NCI-H524 (cell line): Measurements from ENCODE around the gene UBR3.
"Not testable (repeated sequence)": the region's sequence is repeated elsewhere in the genome, so short reads cannot be mapped to it uniquely, and the experiment has no call there.

Source experiments
- DNase-seq, 2 experiments: peaks; one replicate each; lab custom pipeline; 2025; lab: John Stamatoyannopoulos, UW

The UBR3 gene

DNA sequence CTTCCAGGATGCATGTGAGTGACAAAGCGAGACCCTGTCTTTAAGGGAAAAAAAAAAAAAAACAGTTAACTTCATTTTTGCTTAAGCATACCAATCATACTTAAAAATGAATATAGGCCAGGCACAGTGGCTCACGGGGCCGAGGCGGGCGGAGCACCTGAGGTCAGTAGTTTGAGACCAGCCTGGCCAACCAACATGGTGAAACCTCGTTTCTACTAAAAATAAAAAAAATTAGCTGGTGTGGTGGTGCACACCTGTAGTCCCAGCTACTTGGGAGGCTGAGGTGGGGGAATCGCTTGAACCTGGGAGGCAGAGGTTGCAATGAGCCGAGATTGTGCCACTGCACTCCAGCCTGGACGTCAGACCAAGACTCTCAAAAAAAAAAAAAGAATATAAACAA lies 44.1 kb downstream of the UBR3 start:
- DNase-seq: not testable (repeated sequence)

DNA sequence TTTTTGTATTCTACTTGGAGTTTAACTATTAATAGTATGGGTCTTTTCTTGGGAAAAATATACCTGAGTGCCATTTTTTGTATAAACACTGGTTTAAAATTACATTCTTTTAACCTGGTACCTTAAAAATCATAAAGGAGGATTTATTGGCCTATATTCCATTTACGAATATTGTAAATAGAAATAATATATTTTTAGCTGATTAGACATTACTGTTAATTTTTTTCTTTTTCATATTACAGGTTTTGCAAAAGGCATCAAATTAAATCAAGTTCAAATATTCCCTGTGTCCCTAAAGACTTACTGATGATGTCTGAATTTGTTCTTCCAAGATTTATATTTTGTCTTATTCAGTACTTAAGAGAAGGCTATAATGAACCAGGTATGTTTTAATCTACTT lies 44.7 kb downstream of the UBR3 start:
- DNase-seq: no peak

DNA sequence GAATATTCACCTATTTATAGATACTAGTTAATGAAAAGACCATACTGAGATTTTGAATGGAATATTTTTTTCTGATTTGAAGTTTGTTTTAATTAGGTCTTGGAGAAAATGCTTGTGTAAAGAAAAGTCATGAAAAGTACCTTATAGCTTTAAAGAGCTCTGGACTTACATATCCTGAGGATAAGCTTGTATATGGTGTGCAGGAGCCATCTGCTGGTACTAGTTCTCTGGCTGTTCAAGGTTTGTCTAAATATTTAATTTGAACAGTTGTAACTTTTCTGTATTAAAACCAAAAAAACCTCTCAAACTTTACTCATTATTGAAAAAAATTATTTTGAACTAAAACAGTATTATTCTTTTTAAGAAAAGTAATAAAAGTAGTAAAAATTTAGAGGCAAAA lies 50.1 kb downstream of the UBR3 start:
- peak in 1 of 2 experiments; percentile 13 for DNase-seq

DNA sequence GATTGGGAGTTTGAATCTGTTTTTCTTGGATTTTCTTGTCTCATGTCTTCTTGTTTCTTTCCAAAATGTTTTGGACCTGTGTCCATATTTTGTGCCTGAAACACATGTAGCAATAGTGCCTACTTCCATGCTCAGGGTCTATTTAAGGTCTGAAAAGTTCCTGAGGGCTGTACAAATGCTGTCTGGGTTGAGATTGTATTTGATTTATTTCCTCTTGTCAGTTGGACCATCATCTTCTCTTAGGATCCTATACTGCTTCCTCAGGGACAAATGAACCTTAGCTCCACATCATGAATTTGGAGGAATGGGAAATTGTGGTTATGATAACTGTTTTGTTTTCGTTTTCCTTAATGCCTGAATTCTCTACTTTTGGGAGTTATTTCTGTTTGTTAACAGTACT lies 59.9 kb downstream of the UBR3 start:
- no peak for DNase-seq

DNA sequence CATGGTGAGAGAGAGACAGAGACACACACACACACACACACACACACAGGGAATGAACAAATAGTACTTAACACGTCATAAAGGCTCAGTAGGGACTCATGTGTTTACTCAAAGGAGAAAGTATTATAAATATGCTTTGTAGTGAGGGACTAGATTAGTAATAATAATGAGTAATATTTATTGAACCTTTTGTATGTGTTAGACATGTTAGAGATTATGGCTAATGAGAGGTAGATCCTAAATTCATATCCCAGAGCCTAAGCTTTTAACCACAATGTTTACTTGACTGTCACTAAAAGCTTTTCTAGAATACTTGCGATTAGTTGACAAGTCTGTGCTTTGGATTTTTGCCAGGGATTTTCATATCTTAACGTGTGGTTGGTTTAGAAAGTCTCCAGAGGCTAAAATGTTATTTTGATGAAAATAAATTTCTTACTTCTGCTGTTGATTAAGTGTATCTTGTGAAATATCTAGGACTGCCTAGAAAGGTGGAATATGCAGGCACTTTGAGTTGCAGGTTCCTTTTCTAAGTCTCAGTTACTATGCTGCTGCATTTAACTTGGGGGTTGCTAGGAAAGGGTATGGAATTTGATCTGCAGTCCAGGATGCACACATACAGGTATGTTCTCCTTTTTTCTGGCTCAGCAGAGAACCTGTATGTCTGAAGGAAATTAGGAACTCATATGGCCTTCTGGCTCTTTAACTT lies 64.5 kb downstream of the UBR3 start:
- DNase-seq: no peak

DNA sequence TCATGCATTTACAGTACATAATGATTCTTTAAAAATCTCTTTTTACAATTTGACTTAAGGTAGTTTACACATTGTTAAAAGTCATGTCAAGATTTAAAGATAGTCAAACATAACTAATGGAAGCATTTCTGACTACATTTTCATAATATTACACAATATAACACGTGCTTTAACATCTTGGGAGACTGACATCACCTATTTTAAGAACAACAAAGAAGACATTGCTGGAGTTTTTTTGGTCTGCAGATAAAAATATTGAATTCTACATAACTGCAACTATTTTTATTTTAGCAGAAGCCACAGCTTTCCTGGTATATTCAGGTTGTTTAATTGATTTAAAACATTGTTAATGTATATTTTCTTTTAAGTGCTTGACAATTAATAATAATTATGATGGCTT lies 65.7 kb downstream of the UBR3 start:
- no peak for DNase-seq

DNA sequence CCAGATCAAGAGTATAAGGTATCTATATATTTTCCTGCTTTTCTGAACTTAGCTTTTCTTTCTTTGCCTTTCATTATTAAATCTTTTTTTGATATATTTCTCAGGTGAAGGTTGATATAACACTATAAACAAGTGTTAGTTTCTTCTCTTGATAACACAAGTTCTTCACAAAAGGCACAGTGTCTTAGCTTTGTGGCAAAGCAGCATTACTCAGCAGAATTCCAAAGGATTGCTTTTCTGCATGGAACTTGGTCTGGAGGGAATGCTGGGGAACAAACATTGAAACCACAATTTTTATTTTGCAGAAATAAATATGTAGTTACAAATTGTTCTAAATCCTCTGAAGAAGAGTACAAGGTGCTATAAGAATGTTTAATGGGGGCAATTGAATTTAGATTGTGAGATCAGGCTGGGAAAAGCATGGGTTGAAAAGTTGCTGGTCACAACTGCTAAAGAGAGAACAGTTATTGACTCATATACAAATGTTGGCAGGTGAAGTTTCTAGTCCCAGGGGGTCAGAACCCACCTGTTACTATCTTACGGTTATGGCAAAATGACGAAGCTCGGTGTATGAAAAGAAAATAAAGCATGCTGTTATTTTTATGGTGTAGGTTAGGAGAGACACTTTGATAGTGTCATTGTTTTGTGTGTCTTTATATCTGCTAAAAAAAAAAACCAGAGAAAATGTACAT lies 68.2 kb downstream of the UBR3 start:
- no peak for DNase-seq

DNA sequence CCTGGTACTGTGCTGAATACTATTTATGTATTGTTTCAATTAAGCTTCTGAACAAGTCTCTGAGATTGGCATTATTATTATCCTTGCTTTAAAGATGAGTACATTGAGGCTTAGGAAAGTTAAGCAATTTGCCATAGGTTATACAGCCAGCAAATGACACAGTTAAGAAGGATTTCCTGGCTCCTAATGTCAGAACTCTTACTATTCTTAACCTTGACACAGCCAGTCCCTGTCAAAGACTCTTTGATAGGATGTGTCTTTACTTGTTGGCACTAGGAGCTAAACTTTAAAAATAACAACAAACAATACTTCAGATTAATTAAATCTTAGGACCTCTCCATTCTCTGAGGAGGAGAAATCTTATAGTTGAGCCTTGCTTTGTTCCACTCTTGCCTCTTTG lies 70.6 kb downstream of the UBR3 start:
- DNase-seq: no peak

DNA sequence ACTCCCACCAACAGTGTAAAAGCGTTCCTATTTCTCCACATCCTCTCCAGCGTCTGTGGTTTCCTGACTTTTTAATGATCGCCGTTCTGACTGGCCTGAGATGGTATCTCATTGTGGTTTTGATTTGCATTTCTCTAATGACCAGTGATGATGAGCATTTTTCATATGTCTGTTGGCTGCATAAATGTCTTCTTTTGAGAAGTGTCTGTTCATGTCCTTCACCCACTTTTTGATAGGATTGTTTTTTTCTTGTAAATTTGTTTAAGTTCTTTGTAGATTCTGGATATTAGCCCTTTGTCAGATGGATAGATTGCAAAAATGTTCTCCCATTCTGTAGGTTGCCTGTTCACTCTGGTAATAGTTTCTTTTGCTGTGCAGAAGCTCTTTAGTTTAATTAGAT lies 72.8 kb downstream of the UBR3 start:
- DNase-seq: not testable (repeated sequence)

DNA sequence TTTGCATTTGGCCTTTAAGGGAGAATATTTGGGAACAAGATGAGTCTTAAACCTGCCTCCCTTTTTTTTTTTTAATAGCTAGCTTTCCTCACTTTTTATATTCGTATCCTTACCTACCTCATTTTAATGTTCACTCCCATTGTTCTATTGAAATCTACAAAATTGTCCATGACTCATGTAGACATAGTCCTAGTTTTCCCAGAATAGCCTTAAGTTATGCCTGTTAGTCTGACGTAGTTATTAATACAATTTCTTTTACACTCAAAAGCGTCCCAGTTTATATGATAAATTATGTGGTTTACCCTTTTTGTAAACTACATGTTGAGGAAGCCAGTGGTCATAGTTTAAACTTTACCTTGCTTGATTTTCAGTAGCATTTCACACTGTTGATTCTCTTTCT lies 73.4 kb downstream of the UBR3 start:
- DNase-seq: no peak

DNA sequence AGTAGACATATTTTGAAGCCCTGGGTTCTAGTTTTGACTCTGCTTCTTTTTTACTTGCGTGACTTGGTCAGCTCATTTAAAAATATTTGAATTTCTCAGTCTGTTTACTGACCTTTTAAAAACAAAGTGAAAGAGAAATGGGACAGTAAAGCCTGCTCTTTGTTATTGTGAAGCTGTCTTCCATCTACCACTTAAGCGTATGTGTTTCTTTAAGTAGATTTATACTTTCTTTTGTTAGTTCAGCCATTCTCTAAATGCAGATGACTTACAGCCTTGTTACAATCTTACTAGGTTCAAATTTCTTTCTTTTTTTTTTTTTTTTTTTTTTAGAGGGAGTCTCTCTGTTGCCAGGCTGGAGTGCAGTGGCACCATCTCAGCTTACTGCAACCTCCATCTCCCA lies 79.5 kb downstream of the UBR3 start:
- DNase-seq: no peak

DNA sequence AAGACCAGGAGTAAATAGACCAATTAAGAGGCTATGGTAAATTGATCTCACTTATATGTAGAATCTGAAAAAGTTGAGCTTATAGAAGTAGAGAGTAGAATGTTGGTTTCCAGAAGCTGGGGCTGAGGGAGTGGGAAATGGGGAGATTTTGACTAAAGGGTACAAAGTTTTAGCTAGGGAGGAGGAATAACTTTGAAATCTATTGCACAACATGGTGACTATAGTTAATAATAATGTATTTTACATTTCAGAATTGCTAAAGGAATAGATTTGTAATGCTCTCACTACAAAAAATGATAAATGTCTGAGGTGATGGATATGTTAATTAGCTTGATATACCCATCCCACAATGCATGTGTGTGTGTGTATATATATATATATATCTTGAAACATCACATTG lies 82.1 kb downstream of the UBR3 start:
- no peak for DNase-seq

DNA sequence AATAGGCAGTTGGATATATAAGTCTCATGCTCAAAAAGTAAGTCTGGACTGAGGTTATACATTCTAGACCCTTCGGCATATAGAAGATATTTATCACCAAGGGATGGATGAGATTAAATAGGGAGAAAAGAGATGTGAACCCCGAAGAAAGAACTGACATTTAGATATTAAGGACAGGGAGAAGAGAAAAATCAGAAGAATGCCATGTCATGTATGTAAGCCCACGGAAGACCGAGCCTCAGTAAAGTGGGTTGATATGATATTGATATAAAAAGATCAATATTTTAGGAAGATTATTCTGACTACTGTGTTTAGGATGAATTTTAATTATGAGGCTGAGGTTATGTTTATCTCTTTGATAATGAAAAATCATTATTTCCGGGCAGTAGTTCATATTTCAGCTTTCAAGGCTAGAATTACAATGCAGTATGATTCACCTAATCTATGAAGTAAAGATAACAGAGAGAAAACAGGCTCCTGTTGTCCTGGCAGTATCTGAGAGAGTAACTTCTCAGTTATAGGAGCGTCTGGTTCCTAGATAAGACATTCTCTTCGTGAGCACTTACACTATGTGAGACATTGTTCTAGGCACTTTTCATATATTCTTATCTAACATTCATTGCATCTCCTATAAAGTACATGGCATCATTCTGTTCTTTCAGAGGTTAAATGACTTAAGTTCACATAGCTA lies 83.0 kb downstream of the UBR3 start:
- DNase-seq: no peak

DNA sequence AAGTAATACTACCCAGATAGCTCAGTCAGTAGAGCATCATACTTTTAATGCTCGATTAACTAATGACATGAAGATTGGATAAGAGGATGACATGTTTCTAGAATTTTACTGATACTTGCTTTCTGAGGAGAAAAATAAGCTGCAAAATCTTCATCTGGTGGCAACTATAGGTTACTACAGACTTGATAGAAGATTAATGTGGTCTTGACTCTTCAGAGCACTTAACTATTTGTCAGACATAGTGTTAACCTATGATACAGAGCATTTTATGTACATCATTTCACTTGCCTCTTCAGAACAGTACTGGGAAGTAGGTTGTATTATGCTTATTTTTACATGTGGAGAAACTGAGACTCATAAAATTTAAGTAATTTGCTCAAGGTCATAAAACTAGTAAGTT lies 83.9 kb downstream of the UBR3 start:
- DNase-seq: no peak

DNA sequence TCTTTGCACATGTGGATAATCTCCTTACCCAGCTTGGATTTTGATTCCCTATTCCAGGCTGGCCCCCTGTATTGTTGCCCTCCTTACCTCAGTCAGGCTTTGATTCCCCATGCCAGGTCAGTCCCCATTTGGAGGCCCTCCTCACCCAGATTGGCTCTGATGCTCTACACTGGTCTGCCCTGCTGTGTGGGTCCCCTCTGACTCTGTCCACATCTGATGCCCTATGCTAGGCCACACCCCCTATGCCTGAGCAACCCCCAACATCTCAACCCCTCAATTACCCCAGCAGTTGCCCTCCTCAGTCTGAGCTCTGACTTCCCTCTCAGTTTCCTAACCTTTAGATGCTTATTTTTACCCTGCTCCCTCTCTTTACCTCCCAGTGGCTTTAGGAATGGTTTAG lies 89.4 kb downstream of the UBR3 start:
- DNase-seq: no peak

DNA sequence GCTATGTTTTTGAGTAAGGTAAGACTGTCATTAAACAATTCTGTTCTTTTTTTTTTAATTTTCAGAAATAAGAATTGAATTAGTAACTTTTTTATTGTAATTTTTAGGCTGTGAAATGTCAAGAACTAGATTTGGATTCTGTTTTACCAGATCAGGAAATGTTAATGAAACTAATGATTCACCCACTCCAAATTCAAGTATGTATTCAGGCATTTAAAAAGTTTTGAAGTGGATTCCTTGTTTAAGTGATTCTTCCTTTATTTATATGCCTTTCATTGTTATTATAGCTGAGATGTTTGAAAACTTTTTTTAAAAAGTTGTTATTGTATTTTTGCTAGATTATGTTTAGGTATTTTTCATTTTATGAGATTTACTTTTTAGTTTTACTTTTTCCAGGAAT lies 96.7 kb downstream of the UBR3 start:
- DNase-seq: no peak

DNA sequence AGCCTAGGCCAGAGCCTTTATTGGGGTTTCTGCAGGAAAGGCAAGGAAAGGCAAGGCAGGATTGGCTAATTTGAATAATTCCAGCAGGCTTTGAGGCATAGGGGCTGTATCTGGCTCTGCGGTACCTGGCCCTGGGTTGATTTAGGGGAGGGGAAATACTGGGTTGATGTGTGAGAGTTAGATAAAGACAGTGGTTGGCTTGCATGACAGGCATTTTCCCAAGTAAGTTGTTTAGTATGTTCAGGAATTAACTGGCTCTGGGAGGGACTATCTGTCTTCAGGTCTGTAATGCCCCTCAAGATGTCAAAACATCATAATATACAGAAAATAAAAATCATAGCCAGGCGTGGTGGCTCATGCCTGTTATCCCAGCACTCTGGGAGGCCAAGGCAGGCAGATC lies 98.7 kb downstream of the UBR3 start:
- no peak for DNase-seq

DNA sequence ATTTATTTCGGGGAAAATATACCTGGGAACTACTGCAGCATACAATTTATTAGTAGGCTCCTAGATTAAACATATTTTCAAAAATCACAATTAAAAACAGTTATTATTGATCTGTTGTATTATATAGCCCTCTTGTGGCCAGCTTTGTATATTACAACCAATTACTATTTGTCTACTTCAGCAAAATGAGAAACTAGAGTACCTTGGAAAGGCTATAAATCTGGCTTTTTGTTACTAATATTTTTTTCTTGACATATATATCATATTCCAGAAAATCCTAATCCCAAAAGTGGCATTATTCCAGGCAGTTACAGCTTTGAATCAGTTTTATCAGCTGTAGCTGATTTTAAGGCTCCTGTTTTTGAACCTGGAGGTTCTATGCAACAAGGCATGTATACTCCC lies 101.2 kb downstream of the UBR3 start:
- DNase-seq: peak in 1 of 2 experiments; percentile 41

DNA sequence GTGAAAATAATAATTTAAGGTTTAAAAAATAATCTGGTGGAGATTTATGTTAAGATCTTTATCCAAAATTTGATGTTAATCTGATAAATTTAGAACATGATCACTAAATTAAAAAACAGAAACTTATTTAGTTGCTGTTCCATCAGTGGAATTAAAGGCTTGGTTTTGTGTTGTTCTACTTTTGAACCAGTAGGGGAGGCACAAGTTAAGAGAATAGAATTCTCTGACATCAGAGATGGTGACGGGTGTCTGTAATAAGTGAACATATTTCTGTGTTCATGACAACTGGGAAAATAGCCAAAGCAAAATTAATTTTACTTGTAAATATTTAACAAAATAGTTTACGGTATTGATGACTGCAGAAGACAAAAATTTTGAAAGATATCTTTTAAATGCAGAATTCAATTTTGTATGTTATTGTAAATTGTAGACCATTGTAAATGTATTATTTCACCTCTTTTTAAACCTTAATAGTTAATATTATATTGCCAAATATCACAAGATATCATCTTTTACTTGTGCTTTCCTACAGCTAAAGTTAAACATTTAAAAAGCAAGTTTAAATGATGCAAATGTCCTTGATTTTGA lies 106.0 kb downstream of the UBR3 start:
- DNase-seq: peak in 1 of 2 experiments; percentile 47

DNA sequence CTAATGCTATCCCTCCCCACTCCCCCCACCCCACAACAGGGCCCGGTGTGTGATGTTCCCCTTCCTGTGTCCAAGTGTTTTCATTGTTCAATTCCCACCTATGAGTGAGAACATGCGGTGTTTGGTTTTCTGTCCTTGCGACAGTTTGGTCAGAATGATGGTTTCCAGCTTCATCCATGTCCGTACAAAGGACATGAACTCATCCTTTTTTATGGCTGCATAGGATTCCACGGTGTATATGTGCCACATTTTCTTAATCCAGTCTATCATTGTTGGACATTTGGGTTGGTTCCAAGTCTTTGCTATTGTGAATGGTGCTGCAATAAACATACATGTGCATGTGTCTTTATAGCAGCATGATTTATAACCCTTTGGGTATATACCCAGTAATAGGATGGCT lies 109.4 kb downstream of the UBR3 start:
- DNase-seq: not testable (repeated sequence)

DNA sequence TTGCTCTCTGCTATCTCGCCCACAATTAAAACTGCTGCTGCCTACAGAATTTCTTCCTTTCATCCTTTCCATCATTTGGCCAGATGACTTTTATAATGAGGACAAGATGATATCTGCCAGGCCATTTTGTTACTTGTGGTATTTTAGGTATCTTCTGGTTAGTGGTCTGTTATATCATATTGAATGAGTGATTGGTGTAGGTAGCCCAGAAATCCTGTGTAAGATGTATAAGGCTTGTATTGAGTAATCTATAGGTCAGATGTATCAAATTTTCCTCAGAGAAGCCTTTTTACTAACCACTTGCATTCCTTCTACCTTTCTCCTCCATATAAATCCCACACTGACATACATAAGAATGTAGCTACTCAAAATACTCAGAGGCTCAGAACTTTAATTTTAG lies 118.3 kb downstream of the UBR3 start:
- DNase-seq: no peak

DNA sequence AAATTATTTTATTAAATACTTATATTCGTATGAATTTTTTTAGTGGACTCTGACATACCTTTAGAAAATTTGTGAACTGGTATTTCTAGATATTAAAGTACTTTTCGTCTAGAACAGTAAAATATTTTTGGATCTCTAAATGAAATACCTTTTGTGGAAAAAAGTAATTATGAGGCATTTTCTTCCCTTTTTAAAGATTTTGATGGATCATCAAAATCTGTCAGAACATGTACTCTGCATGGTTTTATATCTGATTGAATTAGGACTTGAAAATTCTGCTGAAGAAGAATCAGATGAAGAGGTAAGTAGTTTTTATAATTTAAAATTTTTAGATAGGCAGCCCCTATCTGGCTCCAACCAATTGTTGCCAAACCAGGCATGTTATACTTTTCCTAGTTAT lies 118.8 kb downstream of the UBR3 start:
- no peak for DNase-seq

DNA sequence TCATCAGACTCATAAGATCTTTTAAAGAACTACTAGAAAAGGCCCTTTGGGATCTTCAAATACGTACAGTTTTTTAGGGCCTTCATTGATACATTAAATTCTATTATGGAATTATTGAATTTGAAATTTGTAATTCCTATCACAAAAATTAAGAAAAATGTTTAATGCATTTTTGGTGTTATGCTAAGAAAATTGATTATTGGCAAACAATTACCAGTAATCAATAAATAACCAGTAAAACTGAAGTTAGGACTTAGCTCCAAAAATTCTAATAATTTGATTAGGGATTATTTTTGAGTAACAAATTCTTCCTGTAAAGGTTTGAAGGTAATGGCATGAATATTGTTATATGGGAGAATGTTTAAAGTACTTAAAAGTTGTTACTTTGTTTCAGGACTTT lies 119.3 kb downstream of the UBR3 start:
- DNase-seq: no peak
